Fibroblast of the aortic adventitia (primary cell): ENCODE measurements around the gene MYNN. TPM values are rescaled to one million over a fixed set of nuclear protein-coding genes. Genes with fewer than 3 reads are reported as not detected.
A peak's percentile ranks its signal among the peaks of the same experiment; 100 is the strongest.

Experiments
- DNase-seq: peaks from one replicate; pipeline ENCODE4 v3.0.0-alpha.2; 2010; ENCODE audit warnings: low read depth
- H3K4me3 ChIP-seq: 2 replicates; pipeline ENCODE4 v1.5.1; 2011; ENCODE audit warnings: low read depth, mild to moderate bottlenecking, control low read depth, low read length, moderate library complexity
- CTCF ChIP-seq: IDR thresholded peaks from 2 replicates; pipeline ENCODE4 v1.5.1; 2011; ENCODE audit warnings: mild to moderate bottlenecking, low read length, control low read depth, inconsistent platforms; ENCODE audit not compliant: insufficient read depth
- total RNA-seq: library from RNA; depleted of rRNA; stranded (reverse); fragments of >200 nt; gene quantifications from 2 replicates; pipeline ENCODE4 v1.2.3, GENCODE V29; 2012; ENCODE audit warnings: low replicate concordance

MYNN gene
- total RNA-seq, 1 donor, result 27.1 TPM

GRCh38 chr3:169792359-169792758 lies 19.2 kb downstream of the MYNN start:
- no peak for DNase-seq
- H3K4me3 ChIP-seq, result no peak overlapping the region
- no peak for TF ChIP-seq CTCF

GRCh38 chr3:169804681-169805080 lies 31.5 kb downstream of the MYNN start:
- DNase-seq, result no peak
- H3K4me3 ChIP-seq, result no peak overlapping the region
- TF ChIP-seq CTCF, result no peak

- no peak for DNase-seq
Observed at GRCh38 chr3:169809230-169809795, 36.1 kb downstream of the MYNN start.

GRCh38 chr3:169811631-169812331 lies 38.6 kb downstream of the MYNN start:
- no peak for TF ChIP-seq CTCF
- peak; percentile 85 for DNase-seq
- peak overlapping the region; percentile 50 for H3K4me3 ChIP-seq

More at GRCh38 chr3:169809230-169809795, 36.1 kb downstream of the MYNN start:
- TF ChIP-seq CTCF, result no peak
- H3K4me3 ChIP-seq, result no peak overlapping the region

GRCh38 chr3:169812332-169813235 lies 39.4 kb downstream of the MYNN start, which contains the start of the genes LRRC34 and LRRIQ4:
Gene LRRC34 (minus strand): TSS chr3:169812904. CDS start chr3:169812548, 356 bp downstream.
Gene LRRIQ4 (plus strand): TSS chr3:169812870. CDS start chr3:169821922, 9,052 bp downstream.
- peak; percentile 59 for DNase-seq
- peak within 1 kb of the TSS; percentile 50 for H3K4me3 ChIP-seq
- no peak for TF ChIP-seq CTCF

GRCh38 chr3:169813278-169813677 lies 40.1 kb downstream of the MYNN start:
- DNase-seq, result no peak
- no peak for TF ChIP-seq CTCF
- H3K4me3 ChIP-seq, result no peak overlapping the region
